HCT116 (cell line): ENCODE results near the gene GPR107. TPM values are rescaled to one million over a fixed set of nuclear protein-coding genes. Genes with fewer than 3 reads are reported as not detected.

Source experiments
- ATAC-seq: fragments of 200-7000 bp; cut with Tn5 transposase; 2 replicates; pipeline ENCODE4 v1.9.1; 2020; ENCODE audit warnings: mild to moderate bottlenecking, moderate library complexity
- BruUV-seq: library from RNA; stranded (reverse); fragments of 400-500 nt; replicated peaks from 2 replicates; lab custom pipeline; 2021; lab: Mats Ljungman, UMichigan
- CTCF ChIA-PET: fragments of 300-600 bp; sonication (Branson Sonifier 250); formaldehyde crosslinking; loops from one replicate; lab custom pipeline; 2021; ENCODE audit warnings: antibody characterized with exemption; lab: Charles Lee
- POLR2A ChIA-PET: fragments of 300-600, 350-600 bp; sonication (Branson Sonifier 250); formaldehyde crosslinking; loops from one replicate; lab custom pipeline; 2021; ENCODE audit warnings: antibody characterized with exemption; lab: Charles Lee
- RAD21 ChIA-PET, 2 experiments: fragments of 300-600 bp; sonication (Branson Sonifier 250); formaldehyde crosslinking; loops; one replicate each; lab custom pipeline; 2023; ENCODE audit warnings: low total read pairs in 2 of 2; ENCODE audit not compliant: uncharacterized antibody in 2 of 2, unreplicated experiment in 2 of 2, low non-redundant PET in 1 of 2; lab: Charles Lee
- DNase-seq: peaks from one replicate; pipeline ENCODE4 v3.0.0-alpha.2; 2010; ENCODE audit warnings: low read depth, low spot score
- H2AFZ ChIP-seq: fragments of 200-600 bp; shearing (Covaris generic), sonication (generic); 2 replicates; pipeline ENCODE4 v1.6.1; 2017; ENCODE audit warnings: low read depth, mixed run types, mixed read lengths, antibody characterized with exemption, low read length; ENCODE audit not compliant: poor library complexity, severe bottlenecking
- H3K27ac ChIP-seq: 2 replicates; pipeline ENCODE4 v1.5.1; 2012; ENCODE audit warnings: low read depth, low read length
- H3K27me3 ChIP-seq: fragments of 200-600 bp; sonication (generic); 2 replicates; pipeline ENCODE4 v1.6.1; 2016; ENCODE audit warnings: mixed run types, low read length, mixed read lengths; ENCODE audit not compliant: insufficient read depth
- H3K36me3 ChIP-seq, 2 experiments: fragments of 200-500 bp in 1 of 2; fragments of 200-600 bp in 1 of 2; sonication (Bioruptor generic) in 1 of 2; sonication (generic) in 1 of 2; 2 replicates each; pipeline versions ENCODE4 v1.5.1 to v1.6.1; 2014 to 2016; ENCODE audit warnings: low read length in 2 of 2, inconsistent platforms in 1 of 2, mixed read lengths in 1 of 2, mixed run types in 1 of 2; ENCODE audit not compliant: insufficient read depth in 2 of 2, control insufficient read depth in 1 of 2
- H3K4me1 ChIP-seq, 2 experiments: fragments of 200-600 bp in 1 of 2; sonication (generic) in 1 of 2; 2 replicates each; pipeline versions ENCODE4 v1.5.1 to v1.6.1; 2012 to 2017; ENCODE audit warnings: low read length in 2 of 2, inconsistent platforms in 1 of 2, mild to moderate bottlenecking in 1 of 2, mixed read lengths in 1 of 2, mixed run types in 1 of 2, moderate library complexity in 1 of 2; ENCODE audit not compliant: insufficient read depth in 2 of 2, control insufficient read depth in 1 of 2
- H3K4me2 ChIP-seq: fragments of 200-600 bp; sonication (generic); 2 replicates; pipeline ENCODE4 v1.6.1; 2017; ENCODE audit warnings: mixed run types, low read length, mixed read lengths
- H3K4me3 ChIP-seq, 2 experiments: fragments of 200-600 bp in 1 of 2; sonication (generic) in 1 of 2; replicated peaks in 1 of 2; 2 replicates each; pipeline ENCODE4 v1.5.1; 2011 to 2016; ENCODE audit warnings: low read length in 2 of 2, control low read depth in 1 of 2, low read depth in 1 of 2, mild to moderate bottlenecking in 1 of 2, mixed read lengths in 1 of 2, mixed run types in 1 of 2
- H3K79me2 ChIP-seq: fragments of 200-600 bp; sonication (generic); 2 replicates; pipeline ENCODE4 v1.6.1; 2017; ENCODE audit warnings: mild to moderate bottlenecking, mixed run types, low read length, moderate library complexity, mixed read lengths; ENCODE audit not compliant: insufficient read depth
- H3K9ac ChIP-seq: fragments of 200-600 bp; sonication (generic); 2 replicates; pipeline ENCODE4 v1.6.1; 2016; ENCODE audit warnings: low read length, mixed read lengths
- H3K9me2 ChIP-seq: fragments of 200-600 bp; sonication (generic), shearing (Covaris generic); 2 replicates; pipeline ENCODE4 v1.6.1; 2017; ENCODE audit warnings: mixed run types, mild to moderate bottlenecking, moderate library complexity; ENCODE audit not compliant: insufficient read depth
- H3K9me3 ChIP-seq, 2 experiments: fragments of 200-500 bp in 1 of 2; fragments of 200-600 bp in 1 of 2; sonication (Bioruptor generic) in 1 of 2; sonication (generic) in 1 of 2; 2 replicates each; pipeline ENCODE4 v1.6.1; 2014 to 2017; ENCODE audit warnings: low read length in 2 of 2, mixed read lengths in 2 of 2, inconsistent platforms in 1 of 2, low read depth in 1 of 2, mild to moderate bottlenecking in 1 of 2, mixed run types in 1 of 2, moderate library complexity in 1 of 2; ENCODE audit not compliant: control insufficient read depth in 1 of 2, insufficient read depth in 1 of 2
- H4K20me1 ChIP-seq: fragments of 200-600 bp; sonication (generic), shearing (Covaris generic); 2 replicates; pipeline ENCODE4 v1.6.1; 2017; ENCODE audit warnings: mixed run types, mild to moderate bottlenecking, moderate library complexity; ENCODE audit not compliant: insufficient read depth
- CBX3 ChIP-seq: IDR thresholded peaks from 2 replicates; pipeline ENCODE4 v1.6.1; 2012; ENCODE audit warnings: low read depth
- CEBPB ChIP-seq: IDR thresholded peaks from 2 replicates; pipeline ENCODE4 v1.6.1; 2012; ENCODE audit warnings: low read depth
- EZH2 ChIP-seq: fragments of 200-600 bp; sonication (generic); IDR thresholded peaks from 2 replicates; pipeline ENCODE4 v1.6.1; 2017; ENCODE audit warnings: antibody characterized with exemption, mixed run types
- EZH2phosphoT487 ChIP-seq: fragments of 200-600 bp; IDR thresholded peaks from 2 replicates; pipeline ENCODE4 v1.6.1; 2018; ENCODE audit warnings: antibody characterized with exemption, borderline replicate concordance
- FOSL1 ChIP-seq: IDR thresholded peaks from 2 replicates; pipeline ENCODE4 v1.6.1; 2012; ENCODE audit warnings: low read depth
- POLR2A ChIP-seq: IDR thresholded peaks from 2 replicates; pipeline ENCODE4 v1.7.0; 2011; ENCODE audit warnings: borderline replicate concordance; ENCODE audit not compliant: insufficient read depth, insufficient read length; ENCODE audit errors: extremely low read depth
- POLR2AphosphoS5 ChIP-seq: IDR thresholded peaks from 2 replicates; pipeline ENCODE4 v1.6.1; 2011; ENCODE audit warnings: mild to moderate bottlenecking, low read depth, low read length, moderate library complexity
- RAD21 ChIP-seq: IDR thresholded peaks from 2 replicates; pipeline ENCODE4 v1.6.1; 2012; ENCODE audit warnings: low read depth, mild to moderate bottlenecking
- TCF7L2 ChIP-seq: IDR thresholded peaks from 2 replicates; pipeline ENCODE4 v1.7.0; 2011; ENCODE audit warnings: borderline replicate concordance, inconsistent platforms; ENCODE audit not compliant: insufficient read depth, insufficient read length; ENCODE audit errors: extremely low read depth
- ZBTB33 ChIP-seq: IDR thresholded peaks from 2 replicates; pipeline ENCODE4 v1.6.1; 2011; ENCODE audit warnings: mild to moderate bottlenecking, low read length, moderate library complexity; ENCODE audit not compliant: insufficient replicate concordance; ENCODE audit errors: extremely low read depth
- ZNF274 ChIP-seq: fragments of 200-500 bp; sonication (Bioruptor generic); IDR thresholded peaks from 2 replicates; pipeline ENCODE4 v1.6.1; 2014; ENCODE audit warnings: mild to moderate bottlenecking, low read depth, low read length, inconsistent platforms
- intact Hi-C: fragments of 100-400 bp; cut with micrococcal nuclease; formaldehyde crosslinking; loops from 2 replicates; pipeline ENCODE4 v1.10.0; 2022
- total RNA-seq: library from RNA; stranded (reverse); gene quantifications from one replicate; pipeline ENCODE4 v1.2.1, GENCODE V29; 2021; ENCODE audit not compliant: unreplicated experiment
- TF ChIP-seq, protein P1 (sequence below), 3 experiments: fragments of 200-600 bp in 1 of 3; sonication (generic) in 1 of 3; IDR thresholded peaks in 2 of 3; conservative IDR thresholded peaks in 1 of 3; 2 replicates each; pipeline ENCODE4 v1.5.1; 2012 to 2017; ENCODE audit warnings: low read depth in 2 of 3, low read length in 2 of 3, antibody characterized with exemption in 1 of 3, borderline replicate concordance in 1 of 3, control low read depth in 1 of 3, mild to moderate bottlenecking in 1 of 3, mixed read lengths in 1 of 3, mixed run types in 1 of 3, moderate library complexity in 1 of 3; ENCODE audit not compliant: insufficient read depth in 1 of 3
- TF ChIP-seq, protein P2 (sequence below): IDR thresholded peaks from 2 replicates; pipeline ENCODE4 v1.6.1; 2012

GPR107 gene
- total RNA-seq, 1 experiment from 2014 or later, result 32.5 TPM

DNA sequence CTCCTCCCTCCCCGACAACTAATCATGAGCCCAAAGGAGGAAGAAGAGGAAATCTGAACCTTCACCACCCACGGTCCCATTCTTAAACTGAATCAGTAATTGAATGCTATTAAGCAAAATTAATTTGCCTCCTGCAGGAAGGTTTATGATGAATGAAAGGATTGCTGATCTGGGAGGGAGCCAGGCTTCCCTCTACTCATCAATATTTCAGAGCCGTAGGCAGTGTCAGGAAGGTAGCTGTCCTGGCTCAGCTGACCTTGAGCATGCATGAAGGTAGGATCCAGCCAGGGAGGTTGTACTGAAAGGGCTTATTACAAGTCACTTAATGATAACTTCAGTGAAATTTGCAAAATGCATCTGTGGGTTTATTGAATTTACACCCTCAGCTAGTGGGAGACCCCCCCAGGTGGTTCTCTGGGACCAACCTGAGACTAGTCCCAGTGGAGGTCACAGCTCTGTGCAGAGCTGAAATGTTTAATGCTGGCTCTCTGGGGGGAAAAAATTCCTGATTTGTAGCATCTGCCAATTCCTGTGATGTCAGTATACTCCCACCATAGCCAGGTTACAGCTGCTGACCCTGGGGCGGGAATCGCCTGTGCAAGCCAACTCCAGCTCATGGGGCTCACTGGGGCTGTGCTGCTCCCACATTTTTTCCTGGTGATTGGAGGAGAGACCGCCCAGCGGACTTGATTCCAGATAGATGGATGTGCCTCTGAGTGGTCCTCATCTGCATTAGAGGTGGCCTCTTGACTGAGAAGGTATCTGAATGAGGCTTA, 70.6 kb downstream of the GPR107 start:
- Histone ChIP-seq H3K27me3 (no peaks in the 10 kb centered on the region), H3K27ac (no peak overlapping the region), H4K20me1 (no peaks in the 10 kb centered on the region), H3K4me1 (0 out of 4 replicates have a peak, but pooled peaks cover 0 to under 1% of the 10 kb centered on the region in 2 experiments), H3K79me2 (no peaks in the 10 kb centered on the region), H3K9me3 (no peaks in the 10 kb centered on the region), H3K36me3 (peaks cover 0 to 3% of the 10 kb centered on the region in 2 experiments; a peak in 2 of 4 replicates), H3K9ac (no peak overlapping the region), H3K4me2 (no peak overlapping the region), H3K4me3 (no peak overlapping the region), H2AFZ (no peak overlapping the region), H3K9me2 (no peaks in the 10 kb centered on the region)
- no peak for ATAC-seq
- RAD21 ChIA-PET, result no interaction called here
- TF ChIP-seq, protein P1, sequence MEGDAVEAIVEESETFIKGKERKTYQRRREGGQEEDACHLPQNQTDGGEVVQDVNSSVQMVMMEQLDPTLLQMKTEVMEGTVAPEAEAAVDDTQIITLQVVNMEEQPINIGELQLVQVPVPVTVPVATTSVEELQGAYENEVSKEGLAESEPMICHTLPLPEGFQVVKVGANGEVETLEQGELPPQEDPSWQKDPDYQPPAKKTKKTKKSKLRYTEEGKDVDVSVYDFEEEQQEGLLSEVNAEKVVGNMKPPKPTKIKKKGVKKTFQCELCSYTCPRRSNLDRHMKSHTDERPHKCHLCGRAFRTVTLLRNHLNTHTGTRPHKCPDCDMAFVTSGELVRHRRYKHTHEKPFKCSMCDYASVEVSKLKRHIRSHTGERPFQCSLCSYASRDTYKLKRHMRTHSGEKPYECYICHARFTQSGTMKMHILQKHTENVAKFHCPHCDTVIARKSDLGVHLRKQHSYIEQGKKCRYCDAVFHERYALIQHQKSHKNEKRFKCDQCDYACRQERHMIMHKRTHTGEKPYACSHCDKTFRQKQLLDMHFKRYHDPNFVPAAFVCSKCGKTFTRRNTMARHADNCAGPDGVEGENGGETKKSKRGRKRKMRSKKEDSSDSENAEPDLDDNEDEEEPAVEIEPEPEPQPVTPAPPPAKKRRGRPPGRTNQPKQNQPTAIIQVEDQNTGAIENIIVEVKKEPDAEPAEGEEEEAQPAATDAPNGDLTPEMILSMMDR (IDR thresholded peaks at IDR 0.05 in 2 of 3, conservative IDR thresholded peaks at IDR 0.05 in 1 of 3; ENCODE audit: borderline replicate concordance in 1 of 3, insufficient read depth in 1 of 3, low read depth in 2 of 3, low read length in 2 of 3), result no peak
- TF ChIP-seq, protein P2, sequence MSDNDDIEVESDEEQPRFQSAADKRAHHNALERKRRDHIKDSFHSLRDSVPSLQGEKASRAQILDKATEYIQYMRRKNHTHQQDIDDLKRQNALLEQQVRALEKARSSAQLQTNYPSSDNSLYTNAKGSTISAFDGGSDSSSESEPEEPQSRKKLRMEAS, result no peak
- TF ChIP-seq EZH2phosphoT487 (no peak), ZBTB33 (no peak), CEBPB (no peak), POLR2AphosphoS5 (no peak), TCF7L2 (no peak), RAD21 (no peak), FOSL1 (no peak), POLR2A (no peak), ZNF274 (no peak), CBX3 (no peak), EZH2 (no peak)
- DNase-seq, result no peak
- no TSS peak for BruUV-seq
- intact Hi-C loops, result no loop called here
- CTCF ChIA-PET, result interaction anchor here (1.2 kb wide), 1 partner anchor 116 kb away, joined by 3 read pairs; no protein-coding TSS in a partner anchor
- POLR2A ChIA-PET, result interaction anchor here (1.2 kb wide), 1 partner anchor 10 kb away, joined by 3 read pairs; no protein-coding TSS in a partner anchor
